Epidermal melanocyte (primary cell): Measurements from ENCODE around the gene KRTAP5-7.
"Not testable (repeated sequence)": the region's sequence is repeated elsewhere in the genome, so short reads cannot be mapped to it uniquely, and the experiment has no call there.

Experiments
- DNase-seq: peaks from one replicate; pipeline ENCODE4 v3.0.0; 2011; ENCODE audit warnings: low spot score; ENCODE audit not compliant: insufficient read length

KRTAP5-7 gene

GRCh38 chr11:71532036-71532610 lies 5.1 kb downstream of the KRTAP5-7 start:
- DNase-seq: no peak

DNA sequence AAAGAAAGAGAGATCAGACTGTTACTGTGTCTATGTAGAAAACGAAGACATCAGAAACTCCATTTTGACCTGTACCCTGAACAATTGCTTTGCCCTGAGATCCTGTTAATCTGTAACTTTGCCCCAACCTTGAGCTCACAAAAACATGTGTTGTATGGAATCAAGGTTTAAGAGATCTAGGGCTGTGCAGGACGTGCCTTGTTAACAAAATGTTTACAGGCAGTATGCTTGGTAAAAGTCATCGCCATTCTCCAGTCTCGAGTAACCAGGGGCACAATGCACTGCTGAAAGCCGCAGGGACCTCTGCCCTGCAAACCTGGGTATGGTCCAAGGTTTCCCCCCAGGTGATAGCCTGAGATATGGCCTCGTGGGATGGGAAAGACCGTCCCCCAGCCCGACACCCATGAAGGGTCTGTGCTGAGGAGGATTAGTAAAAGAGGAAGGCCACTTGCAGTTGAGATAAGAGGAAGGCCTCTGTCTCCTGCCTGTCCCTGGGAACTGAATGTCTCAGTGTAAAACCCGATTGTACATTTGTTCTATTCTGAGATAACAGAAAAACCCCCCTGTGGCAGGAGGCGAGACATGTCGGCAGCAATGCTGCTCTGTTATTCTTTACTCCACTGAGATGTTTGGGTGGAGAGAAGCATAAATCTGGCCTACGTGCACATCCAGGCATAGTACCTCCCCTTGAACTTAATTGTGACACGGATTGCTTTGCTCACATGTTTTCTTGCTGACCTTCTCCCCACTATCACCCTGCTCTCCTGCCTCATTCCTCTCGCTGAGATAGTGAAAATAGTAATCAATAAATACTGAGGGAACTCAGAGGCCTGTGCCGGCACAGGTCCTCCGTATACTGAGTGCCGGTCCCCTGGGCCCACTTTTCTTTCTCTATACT lies 7.9 kb downstream of the KRTAP5-7 start:
- DNase-seq: not testable (repeated sequence)

GRCh38 chr11:71535825-71536224 lies 8.8 kb downstream of the KRTAP5-7 start:
- DNase-seq: no peak

DNA sequence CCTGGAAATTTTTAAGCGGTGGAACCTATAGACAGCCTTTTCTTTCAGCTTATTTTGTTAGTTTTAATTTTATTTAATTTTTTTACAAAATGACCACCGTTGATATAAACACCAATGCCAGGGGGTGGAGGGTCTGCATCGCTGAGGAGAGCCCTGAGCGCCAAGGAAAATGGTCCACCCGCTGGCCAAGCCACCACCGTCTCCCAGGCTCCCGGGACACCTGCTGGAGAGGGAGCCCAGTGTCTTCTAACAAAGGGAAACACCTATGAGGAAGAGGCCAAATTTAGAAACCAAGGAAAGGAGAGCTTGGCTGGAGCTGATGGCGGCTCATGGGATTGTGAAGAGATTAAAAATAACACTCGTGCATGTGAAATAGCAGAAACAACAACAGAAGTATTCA lies 10.5 kb downstream of the KRTAP5-7 start:
- DNase-seq: no peak

- DNase-seq: not testable (repeated sequence)
Measured at GRCh38 chr11:71537977-71538665, 11.1 kb downstream of the KRTAP5-7 start, which contains the start of gene KRTAP5-8. TSS of gene KRTAP5-8 (plus strand) at chr11:71538025. CDS start at chr11:71538056, 31 bp downstream.

GRCh38 chr11:71538666-71538990 lies 11.6 kb downstream of the KRTAP5-7 start:
- DNase-seq: no peak

DNA sequence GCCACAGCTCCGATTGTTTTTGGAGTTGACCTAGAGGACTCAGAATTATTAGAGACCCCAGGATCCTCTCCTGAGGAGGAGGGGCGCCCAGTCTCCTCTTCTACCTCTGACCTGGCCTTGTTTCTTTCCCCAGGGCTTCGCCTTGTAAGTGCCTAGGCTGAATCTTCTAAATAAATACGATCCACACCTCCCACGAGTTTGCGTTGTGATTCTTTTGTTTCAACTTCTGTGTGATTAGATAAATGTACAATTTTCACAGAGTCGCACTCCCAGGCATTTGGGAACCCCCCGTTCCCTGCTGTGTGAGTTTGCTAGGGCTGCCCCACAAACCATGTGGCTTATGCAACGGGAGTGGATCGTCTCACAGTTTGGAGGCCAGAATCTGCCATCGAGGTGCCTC lies 11.9 kb downstream of the KRTAP5-7 start:
- no peak for DNase-seq

DNA sequence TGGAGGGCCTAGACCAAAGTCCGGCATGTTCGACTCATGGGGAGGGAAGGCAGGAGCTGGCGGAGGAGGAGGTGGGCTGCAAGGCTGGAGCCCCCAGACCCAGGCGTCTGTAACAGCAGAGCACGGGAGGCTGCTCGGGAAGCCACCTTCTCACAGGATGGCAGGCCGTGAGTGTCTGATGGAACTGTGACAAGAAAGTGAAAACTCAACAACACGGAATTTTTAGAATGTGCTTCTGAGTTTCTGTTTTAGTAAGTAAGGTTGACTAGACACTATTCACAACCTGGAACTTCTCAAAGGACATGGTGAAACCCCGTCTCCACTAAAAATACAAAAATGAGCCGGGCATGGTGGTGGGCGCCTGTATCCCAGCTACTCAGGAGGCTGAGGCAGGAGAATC lies 12.9 kb downstream of the KRTAP5-7 start:
- DNase-seq: not testable (repeated sequence)

- DNase-seq: not testable (repeated sequence)
Measured at GRCh38 chr11:71540521-71541304, 13.6 kb downstream of the KRTAP5-7 start.

GRCh38 chr11:71542382-71542781 lies 15.3 kb downstream of the KRTAP5-7 start:
- DNase-seq: no peak

GRCh38 chr11:71542879-71543777 lies 16.1 kb downstream of the KRTAP5-7 start:
- no peak for DNase-seq

GRCh38 chr11:71543866-71544265 lies 16.8 kb downstream of the KRTAP5-7 start:
- DNase-seq: no peak

DNA sequence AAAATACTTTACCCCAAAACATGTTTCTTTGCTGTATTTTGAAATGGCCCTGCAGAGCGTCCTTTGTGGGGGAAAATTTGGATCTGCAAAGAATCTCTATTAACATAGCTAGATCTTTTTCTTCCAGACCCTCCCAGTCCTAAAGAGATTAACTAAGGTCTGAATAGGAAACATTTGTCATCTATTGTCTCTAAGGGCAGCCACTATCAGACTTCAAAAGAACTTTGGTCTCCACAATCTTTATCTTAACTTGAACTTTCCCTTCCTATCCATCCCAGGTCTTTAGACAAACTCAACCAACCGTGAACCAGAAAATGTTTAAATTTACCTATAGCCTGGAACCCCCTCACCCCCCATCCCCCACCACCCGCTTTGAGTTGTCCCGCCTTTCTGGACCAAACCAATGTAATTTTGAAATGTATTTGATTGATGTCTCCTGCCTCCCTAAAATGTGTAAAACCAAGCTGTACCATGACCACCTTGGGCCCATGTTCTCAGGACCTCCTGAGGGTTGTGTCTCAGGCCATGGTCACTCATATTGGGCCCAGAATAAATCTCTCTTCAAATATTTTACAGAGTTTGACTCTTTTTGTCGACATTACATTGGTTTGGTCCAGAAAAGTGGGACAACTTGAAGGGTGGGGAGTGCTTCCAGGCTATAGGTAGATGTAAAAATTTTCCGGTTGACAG lies 17.6 kb downstream of the KRTAP5-7 start:
- no peak for DNase-seq

DNA sequence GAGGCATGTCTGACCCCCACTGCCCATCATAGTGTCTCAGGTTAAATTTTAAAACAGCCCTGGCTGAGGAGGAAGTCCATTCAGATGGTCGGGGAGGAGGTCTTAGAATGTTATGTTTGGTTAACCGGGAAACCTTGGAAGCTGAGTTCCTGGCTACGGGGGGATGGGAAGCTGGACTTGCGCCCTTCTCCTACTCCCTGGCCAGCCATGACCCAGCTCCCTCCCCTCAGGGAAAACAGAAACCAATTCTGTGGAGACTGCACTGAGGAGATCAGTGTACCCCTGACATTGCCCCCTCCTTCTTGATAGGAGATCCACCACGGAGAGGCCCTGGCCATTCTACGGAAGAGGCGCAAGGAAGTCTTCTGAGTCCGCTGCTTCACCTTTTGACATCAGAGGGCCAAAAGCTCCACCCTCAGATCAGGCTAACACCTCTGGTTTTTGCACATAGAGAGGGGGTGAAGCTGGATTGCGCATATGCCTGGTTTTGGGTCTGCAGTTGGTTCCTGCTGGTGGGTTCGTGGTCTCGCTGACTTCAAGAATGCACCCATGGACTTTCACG lies 18.4 kb downstream of the KRTAP5-7 start:
- DNase-seq: no peak

DNA sequence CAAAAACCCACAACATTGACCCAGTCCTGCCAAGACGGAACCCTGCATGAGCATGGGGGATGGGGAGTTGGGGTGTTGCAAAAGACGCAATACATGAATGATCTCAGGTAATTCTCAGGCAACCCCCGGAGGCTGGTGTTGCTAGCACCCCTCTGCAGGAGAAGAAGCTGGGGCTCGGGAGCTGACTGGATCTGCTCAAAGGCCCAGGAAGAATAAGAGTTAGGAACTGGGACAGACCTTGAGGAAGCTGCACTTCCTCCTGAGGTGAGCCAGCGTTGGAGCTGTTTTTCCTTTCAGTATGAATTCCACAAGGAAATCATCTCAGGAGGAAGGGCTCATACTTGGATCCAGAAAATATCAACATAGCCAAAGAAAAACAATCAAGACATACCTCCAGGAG lies 21.1 kb downstream of the KRTAP5-7 start, which contains the start of gene KRTAP5-9:
Gene KRTAP5-9 (plus strand): TSS at position 301 of the 400 bp plus-strand sequence. CDS start 238 bp downstream, outside the sequence.
- no peak for DNase-seq

DNA sequence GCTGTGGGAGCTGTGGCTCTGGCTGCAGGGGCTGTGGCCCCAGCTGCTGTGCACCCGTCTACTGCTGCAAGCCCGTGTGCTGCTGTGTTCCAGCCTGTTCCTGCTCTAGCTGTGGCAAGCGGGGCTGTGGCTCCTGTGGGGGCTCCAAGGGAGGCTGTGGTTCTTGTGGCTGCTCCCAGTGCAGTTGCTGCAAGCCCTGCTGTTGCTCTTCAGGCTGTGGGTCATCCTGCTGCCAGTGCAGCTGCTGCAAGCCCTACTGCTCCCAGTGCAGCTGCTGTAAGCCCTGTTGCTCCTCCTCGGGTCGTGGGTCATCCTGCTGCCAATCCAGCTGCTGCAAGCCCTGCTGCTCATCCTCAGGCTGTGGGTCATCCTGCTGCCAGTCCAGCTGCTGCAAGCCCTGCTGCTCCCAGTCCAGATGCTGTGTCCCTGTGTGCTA lies 21.7 kb downstream of the KRTAP5-7 start:
- no peak for DNase-seq

GRCh38 chr11:71551711-71552110 lies 24.6 kb downstream of the KRTAP5-7 start:
- DNase-seq: no peak

- DNase-seq: no peak
Measured at GRCh38 chr11:71554996-71555395, 27.9 kb downstream of the KRTAP5-7 start.

DNA sequence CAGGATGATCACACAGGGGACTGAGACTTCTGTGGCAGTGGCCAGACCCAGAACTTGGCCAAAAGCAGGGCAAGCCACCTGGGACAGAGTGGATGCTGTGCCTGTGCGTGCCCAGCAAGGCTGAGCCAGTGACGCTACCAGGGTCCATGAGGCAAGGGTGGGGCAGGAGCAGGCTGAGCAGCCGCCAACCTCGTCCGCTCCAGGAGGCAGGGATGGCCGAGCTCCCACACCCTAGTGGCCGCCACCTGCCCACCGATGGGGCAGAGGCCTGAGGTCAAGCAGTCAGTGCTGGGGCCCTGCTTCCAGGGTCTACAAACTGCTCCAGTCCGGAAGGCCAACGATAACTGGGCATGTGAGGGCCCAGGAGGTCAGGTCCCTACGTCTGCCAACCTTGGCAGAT lies 28.4 kb downstream of the KRTAP5-7 start:
- DNase-seq: no peak
